Neural cell (in vitro differentiated cells): ENCODE measurements around the gene TENM3. TPM values are rescaled to one million over a fixed set of nuclear protein-coding genes. Genes with fewer than 3 reads are reported as not detected.

ENCODE experiments used
- H2AFZ ChIP-seq: fragments of 200-600, 300-800 bp; sonication (generic), shearing (Covaris generic); 2 replicates; pipeline ENCODE4 v1.6.0; 2014; ENCODE audit warnings: low read depth, mild to moderate bottlenecking, antibody characterized with exemption, low read length, moderate library complexity
- H3F3A ChIP-seq: fragments of 200-600 bp; shearing (Covaris generic); 2 replicates; pipeline ENCODE4 v1.6.1; 2016; ENCODE audit warnings: mild to moderate bottlenecking, moderate library complexity, mixed read lengths, antibody characterized with exemption, low read length; ENCODE audit not compliant: insufficient read depth, poor library complexity, severe bottlenecking
- H3K27ac ChIP-seq: fragments of 200-600, 300-800 bp; sonication (generic), shearing (Covaris generic); 2 replicates; pipeline ENCODE4 v1.5.1; 2014; ENCODE audit warnings: mild to moderate bottlenecking, low read length, moderate library complexity
- H3K27me3 ChIP-seq: fragments of 300-800, 200-600 bp; sonication (generic), shearing (Covaris generic); 2 replicates; pipeline ENCODE4 v1.6.0; 2014; ENCODE audit warnings: mild to moderate bottlenecking, low read depth, low read length, moderate library complexity; ENCODE audit not compliant: insufficient read depth
- H3K36me3 ChIP-seq: fragments of 300-800, 200-600 bp; sonication (generic), shearing (Covaris generic); 2 replicates; pipeline ENCODE4 v1.5.1; 2014; ENCODE audit warnings: mild to moderate bottlenecking, antibody characterized with exemption, low read length, moderate library complexity; ENCODE audit not compliant: insufficient read depth
- H3K4me2 ChIP-seq: fragments of 300-800, 200-600 bp; sonication (generic), shearing (Covaris generic); 2 replicates; pipeline ENCODE4 v1.6.0; 2014; ENCODE audit warnings: mild to moderate bottlenecking, low read length
- H3K4me3 ChIP-seq: fragments of 300-800, 200-600 bp; sonication (generic), shearing (Covaris generic); 2 replicates; pipeline ENCODE4 v1.5.1; 2014; ENCODE audit warnings: mild to moderate bottlenecking, low read length, moderate library complexity
- H3K79me2 ChIP-seq: fragments of 200-600 bp; shearing (Covaris generic); replicated peaks from 2 replicates; pipeline ENCODE4 v1.6.0; 2014; ENCODE audit warnings: mild to moderate bottlenecking, low read length, moderate library complexity; ENCODE audit not compliant: insufficient read depth
- H3K9ac ChIP-seq: fragments of 300-800, 200-600 bp; sonication (generic), shearing (Covaris generic); 2 replicates; pipeline ENCODE4 v1.6.1; 2016; ENCODE audit warnings: mild to moderate bottlenecking, low read length, mixed read lengths
- H3K9me2 ChIP-seq: fragments of 200-600 bp; shearing (Covaris generic); 2 replicates; pipeline ENCODE4 v1.6.1; 2016; ENCODE audit warnings: mild to moderate bottlenecking, low read length, mixed read lengths; ENCODE audit not compliant: insufficient read depth
- H3K9me3 ChIP-seq: fragments of 200-600, 300-800 bp; sonication (generic), shearing (Covaris generic); 2 replicates; pipeline ENCODE4 v1.6.1; 2016; ENCODE audit warnings: mild to moderate bottlenecking, mixed run types, low read length, moderate library complexity, mixed read lengths
- H4K20me1 ChIP-seq: fragments of 200-600 bp; shearing (Covaris generic); 2 replicates; pipeline ENCODE4 v1.6.1; 2016; ENCODE audit warnings: mild to moderate bottlenecking, mixed run types; ENCODE audit not compliant: insufficient read depth
- EP300 ChIP-seq: fragments of 450-650 bp; conservative IDR thresholded peaks from 2 replicates; pipeline ENCODE4 v1.6.1; 2014; ENCODE audit warnings: antibody characterized with exemption, mild to moderate bottlenecking, moderate library complexity; ENCODE audit not compliant: poor library complexity, severe bottlenecking
- EZH2 ChIP-seq: fragments of 200-600, 300-800 bp; shearing (Covaris generic), sonication (generic); IDR thresholded peaks from 2 replicates; pipeline ENCODE4 v1.6.1; 2014; ENCODE audit warnings: antibody characterized with exemption, low read length, borderline replicate concordance, mild to moderate bottlenecking; ENCODE audit not compliant: insufficient read depth, poor library complexity, severe bottlenecking
- MXI1 ChIP-seq: fragments of 450-650 bp; conservative IDR thresholded peaks from 2 replicates; pipeline ENCODE4 v1.6.1; 2014; ENCODE audit warnings: antibody characterized with exemption, mild to moderate bottlenecking; ENCODE audit not compliant: poor library complexity, severe bottlenecking
- POLR2AphosphoS5 ChIP-seq: IDR thresholded peaks from 2 replicates; pipeline ENCODE4 v1.6.1; 2012
- RAD21 ChIP-seq: fragments of 450-650 bp; conservative IDR thresholded peaks from 2 replicates; pipeline ENCODE4 v1.6.1; 2014; ENCODE audit warnings: antibody characterized with exemption, mild to moderate bottlenecking, moderate library complexity
- SMC3 ChIP-seq: fragments of 450-650 bp; conservative IDR thresholded peaks from 2 replicates; pipeline ENCODE4 v1.6.1; 2014; ENCODE audit warnings: antibody characterized with exemption, mild to moderate bottlenecking, moderate library complexity; ENCODE audit not compliant: poor library complexity
- TAF1 ChIP-seq: IDR thresholded peaks from 2 replicates; pipeline ENCODE4 v1.6.1; 2012; ENCODE audit warnings: low read depth
- polyA plus RNA-seq: library from polyadenylated mRNA; depleted of rRNA; stranded (reverse); fragments of >200 nt; gene quantifications from 2 replicates; pipeline ENCODE4 v1.2.3, GENCODE V29; 2014
- TF ChIP-seq, protein P1 (sequence below): IDR thresholded peaks from 2 replicates; pipeline ENCODE4 v1.6.1; 2012; ENCODE audit warnings: borderline replicate concordance
- TF ChIP-seq, protein P2 (sequence below): fragments of 450-650 bp; IDR thresholded peaks from 2 replicates; pipeline ENCODE4 v1.5.1; 2014; ENCODE audit warnings: antibody characterized with exemption, mild to moderate bottlenecking, moderate library complexity; ENCODE audit not compliant: poor library complexity, severe bottlenecking

The TENM3 gene
- polyA plus RNA-seq, 1 donor from 2014 or later, result 7.3 TPM

DNA sequence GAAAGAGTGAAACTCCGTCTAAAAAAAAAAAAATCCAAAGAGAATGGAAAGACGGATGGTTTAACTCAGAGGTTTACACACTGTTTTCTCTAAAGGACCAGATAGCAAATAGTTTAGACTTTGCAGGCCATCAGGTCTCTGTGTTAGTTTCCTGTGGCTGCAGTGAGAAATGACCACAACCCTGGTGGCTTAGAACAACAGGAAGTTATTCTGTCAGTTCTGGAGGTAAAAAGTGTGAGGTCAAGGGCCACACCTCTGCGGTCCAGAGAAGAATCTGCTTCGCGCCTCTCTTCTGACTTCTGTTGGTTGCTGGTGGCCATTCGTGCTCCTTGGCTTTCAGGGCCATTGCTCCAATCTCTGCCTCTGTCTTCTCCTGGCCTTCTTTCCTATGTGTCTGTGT is 76.9 kb downstream of the TENM3 start:
- H3F3A ChIP-seq, result no peaks in the 10 kb centered on the region
- H3K79me2 ChIP-seq, result no peaks in the 10 kb centered on the region
- no peaks in the 10 kb centered on the region for H3K27me3 ChIP-seq
- no peak overlapping the region for H2AFZ ChIP-seq
- no peak overlapping the region for H3K4me2 ChIP-seq
- H3K4me3 ChIP-seq, result no peak overlapping the region
- TF ChIP-seq, protein P1, sequence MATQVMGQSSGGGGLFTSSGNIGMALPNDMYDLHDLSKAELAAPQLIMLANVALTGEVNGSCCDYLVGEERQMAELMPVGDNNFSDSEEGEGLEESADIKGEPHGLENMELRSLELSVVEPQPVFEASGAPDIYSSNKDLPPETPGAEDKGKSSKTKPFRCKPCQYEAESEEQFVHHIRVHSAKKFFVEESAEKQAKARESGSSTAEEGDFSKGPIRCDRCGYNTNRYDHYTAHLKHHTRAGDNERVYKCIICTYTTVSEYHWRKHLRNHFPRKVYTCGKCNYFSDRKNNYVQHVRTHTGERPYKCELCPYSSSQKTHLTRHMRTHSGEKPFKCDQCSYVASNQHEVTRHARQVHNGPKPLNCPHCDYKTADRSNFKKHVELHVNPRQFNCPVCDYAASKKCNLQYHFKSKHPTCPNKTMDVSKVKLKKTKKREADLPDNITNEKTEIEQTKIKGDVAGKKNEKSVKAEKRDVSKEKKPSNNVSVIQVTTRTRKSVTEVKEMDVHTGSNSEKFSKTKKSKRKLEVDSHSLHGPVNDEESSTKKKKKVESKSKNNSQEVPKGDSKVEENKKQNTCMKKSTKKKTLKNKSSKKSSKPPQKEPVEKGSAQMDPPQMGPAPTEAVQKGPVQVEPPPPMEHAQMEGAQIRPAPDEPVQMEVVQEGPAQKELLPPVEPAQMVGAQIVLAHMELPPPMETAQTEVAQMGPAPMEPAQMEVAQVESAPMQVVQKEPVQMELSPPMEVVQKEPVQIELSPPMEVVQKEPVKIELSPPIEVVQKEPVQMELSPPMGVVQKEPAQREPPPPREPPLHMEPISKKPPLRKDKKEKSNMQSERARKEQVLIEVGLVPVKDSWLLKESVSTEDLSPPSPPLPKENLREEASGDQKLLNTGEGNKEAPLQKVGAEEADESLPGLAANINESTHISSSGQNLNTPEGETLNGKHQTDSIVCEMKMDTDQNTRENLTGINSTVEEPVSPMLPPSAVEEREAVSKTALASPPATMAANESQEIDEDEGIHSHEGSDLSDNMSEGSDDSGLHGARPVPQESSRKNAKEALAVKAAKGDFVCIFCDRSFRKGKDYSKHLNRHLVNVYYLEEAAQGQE, result no peak
- no peak for TF ChIP-seq TAF1
- TF ChIP-seq EP300, result no peak
- no peak for TF ChIP-seq SMC3
- no peak for TF ChIP-seq RAD21
- TF ChIP-seq, protein P2, sequence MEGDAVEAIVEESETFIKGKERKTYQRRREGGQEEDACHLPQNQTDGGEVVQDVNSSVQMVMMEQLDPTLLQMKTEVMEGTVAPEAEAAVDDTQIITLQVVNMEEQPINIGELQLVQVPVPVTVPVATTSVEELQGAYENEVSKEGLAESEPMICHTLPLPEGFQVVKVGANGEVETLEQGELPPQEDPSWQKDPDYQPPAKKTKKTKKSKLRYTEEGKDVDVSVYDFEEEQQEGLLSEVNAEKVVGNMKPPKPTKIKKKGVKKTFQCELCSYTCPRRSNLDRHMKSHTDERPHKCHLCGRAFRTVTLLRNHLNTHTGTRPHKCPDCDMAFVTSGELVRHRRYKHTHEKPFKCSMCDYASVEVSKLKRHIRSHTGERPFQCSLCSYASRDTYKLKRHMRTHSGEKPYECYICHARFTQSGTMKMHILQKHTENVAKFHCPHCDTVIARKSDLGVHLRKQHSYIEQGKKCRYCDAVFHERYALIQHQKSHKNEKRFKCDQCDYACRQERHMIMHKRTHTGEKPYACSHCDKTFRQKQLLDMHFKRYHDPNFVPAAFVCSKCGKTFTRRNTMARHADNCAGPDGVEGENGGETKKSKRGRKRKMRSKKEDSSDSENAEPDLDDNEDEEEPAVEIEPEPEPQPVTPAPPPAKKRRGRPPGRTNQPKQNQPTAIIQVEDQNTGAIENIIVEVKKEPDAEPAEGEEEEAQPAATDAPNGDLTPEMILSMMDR, result no peak
- TF ChIP-seq POLR2AphosphoS5, result no peak
- TF ChIP-seq MXI1, result no peak
- no peak for TF ChIP-seq EZH2
- no peaks in the 10 kb centered on the region for H3K9me2 ChIP-seq
- no peaks in the 10 kb centered on the region for H4K20me1 ChIP-seq
- no peaks in the 10 kb centered on the region for H3K36me3 ChIP-seq
- H3K9me3 ChIP-seq, result no peaks in the 10 kb centered on the region
- H3K27ac ChIP-seq, result no peak overlapping the region
- no peak overlapping the region for H3K9ac ChIP-seq

DNA sequence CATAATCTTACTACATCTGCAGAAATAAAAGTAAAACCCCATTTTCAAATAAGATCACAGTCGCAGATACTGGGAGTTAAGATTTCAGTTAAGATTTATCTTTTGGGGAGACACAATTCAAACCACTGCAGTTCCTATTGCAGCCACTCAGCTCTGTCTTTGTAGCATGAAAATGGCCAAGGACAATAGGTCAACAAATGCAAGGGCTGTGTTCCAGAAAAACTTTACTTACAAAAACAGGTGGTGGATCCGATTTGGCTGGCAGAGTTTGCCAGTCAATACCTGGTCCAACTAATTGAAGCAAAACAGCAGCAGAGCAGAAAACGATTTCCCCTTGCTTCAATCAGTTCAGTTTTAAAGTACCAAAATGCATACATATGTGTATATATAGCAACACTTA is 77.4 kb downstream of the TENM3 start:
- no peaks in the 10 kb centered on the region for H3K36me3 ChIP-seq
- no peaks in the 10 kb centered on the region for H3K9me2 ChIP-seq
- no peaks in the 10 kb centered on the region for H3K27me3 ChIP-seq
- H3K9me3 ChIP-seq, result no peaks in the 10 kb centered on the region
- H3K4me2 ChIP-seq, result no peak overlapping the region
- H3K27ac ChIP-seq, result no peak overlapping the region
- H3F3A ChIP-seq, result no peaks in the 10 kb centered on the region
- H4K20me1 ChIP-seq, result no peaks in the 10 kb centered on the region
- no peak for TF ChIP-seq EP300
- TF ChIP-seq, protein P1, result no peak
- no peak overlapping the region for H3K4me3 ChIP-seq
- H3K79me2 ChIP-seq, result no peaks in the 10 kb centered on the region
- H2AFZ ChIP-seq, result no peak overlapping the region
- H3K9ac ChIP-seq, result no peak overlapping the region
